ENCODE measurements around the gene ATP2B2.

DNA sequence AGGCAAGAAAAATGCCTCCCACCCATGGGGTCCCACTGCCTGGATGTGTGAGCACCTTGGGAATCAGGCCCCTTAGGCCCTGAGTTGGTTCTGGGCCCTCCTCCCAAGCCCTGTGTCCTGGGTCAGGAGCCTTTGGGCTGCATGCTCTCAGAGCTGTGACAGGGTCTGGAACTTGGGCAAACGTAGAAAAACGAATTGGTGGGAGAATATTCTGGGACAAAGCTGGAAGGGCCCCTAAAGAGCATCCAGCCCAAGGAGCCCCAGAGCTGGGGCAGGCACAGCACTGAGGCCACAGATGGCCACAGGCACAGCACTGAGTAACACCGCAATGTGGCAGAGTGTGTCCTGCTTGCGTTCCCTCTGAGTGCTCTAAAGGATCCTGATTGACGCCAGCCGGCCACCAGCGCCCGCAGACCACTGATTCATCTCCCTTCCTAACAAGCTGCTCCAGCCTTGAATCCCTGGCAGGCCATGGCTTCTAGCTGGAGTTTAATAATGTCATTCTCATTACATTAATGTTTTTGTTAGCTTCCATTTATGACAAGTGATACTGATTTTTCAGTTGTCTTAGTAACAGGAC lies 165.9 kb downstream of the ATP2B2 start:
- TF ChIP-seq, protein P1, sequence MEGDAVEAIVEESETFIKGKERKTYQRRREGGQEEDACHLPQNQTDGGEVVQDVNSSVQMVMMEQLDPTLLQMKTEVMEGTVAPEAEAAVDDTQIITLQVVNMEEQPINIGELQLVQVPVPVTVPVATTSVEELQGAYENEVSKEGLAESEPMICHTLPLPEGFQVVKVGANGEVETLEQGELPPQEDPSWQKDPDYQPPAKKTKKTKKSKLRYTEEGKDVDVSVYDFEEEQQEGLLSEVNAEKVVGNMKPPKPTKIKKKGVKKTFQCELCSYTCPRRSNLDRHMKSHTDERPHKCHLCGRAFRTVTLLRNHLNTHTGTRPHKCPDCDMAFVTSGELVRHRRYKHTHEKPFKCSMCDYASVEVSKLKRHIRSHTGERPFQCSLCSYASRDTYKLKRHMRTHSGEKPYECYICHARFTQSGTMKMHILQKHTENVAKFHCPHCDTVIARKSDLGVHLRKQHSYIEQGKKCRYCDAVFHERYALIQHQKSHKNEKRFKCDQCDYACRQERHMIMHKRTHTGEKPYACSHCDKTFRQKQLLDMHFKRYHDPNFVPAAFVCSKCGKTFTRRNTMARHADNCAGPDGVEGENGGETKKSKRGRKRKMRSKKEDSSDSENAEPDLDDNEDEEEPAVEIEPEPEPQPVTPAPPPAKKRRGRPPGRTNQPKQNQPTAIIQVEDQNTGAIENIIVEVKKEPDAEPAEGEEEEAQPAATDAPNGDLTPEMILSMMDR (IDR thresholded peaks at IDR 0.05; ENCODE audit: low read depth, low read length): no peak
- no peak for TF ChIP-seq POLR2A (IDR thresholded peaks at IDR 0.05; ENCODE audit: extremely low read depth, insufficient read length)
- TF ChIP-seq MYC (IDR thresholded peaks at IDR 0.05; ENCODE audit: low read depth, low read length): no peak
- TF ChIP-seq, protein P2, sequence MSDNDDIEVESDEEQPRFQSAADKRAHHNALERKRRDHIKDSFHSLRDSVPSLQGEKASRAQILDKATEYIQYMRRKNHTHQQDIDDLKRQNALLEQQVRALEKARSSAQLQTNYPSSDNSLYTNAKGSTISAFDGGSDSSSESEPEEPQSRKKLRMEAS (IDR thresholded peaks at IDR 0.05; ENCODE audit: low read depth, low read length): no peak
